Upper lobe of left lung (tissue), 6 donors: ENCODE results near the gene MYLK4. TPM values are rescaled to one million over a fixed set of nuclear protein-coding genes. Genes with fewer than 3 reads are reported as not detected.

Experiments used
- ATAC-seq, 2 donors: fragments of 200-7000 bp; cut with Tn5 transposase; one replicate each; pipeline ENCODE4 v1.9.1; 2022; ENCODE audit warnings: mild to moderate bottlenecking in 2 of 2, moderate library complexity in 2 of 2; ENCODE audit not compliant: low FRiP score in 2 of 2
- DNase-seq, 2 donors: peaks; one replicate each; pipeline ENCODE4 v3.0.0-alpha.2; 2019 to 2020
- H3K27ac ChIP-seq, 4 donors: fragments of 200-600 bp; sonication (generic); one replicate each; pipeline ENCODE4 v1.5.1; 2016 to 2019
- H3K27me3 ChIP-seq, 4 donors: fragments of 200-600 bp; sonication (generic); one replicate each; pipeline ENCODE4 v1.5.1; 2017 to 2019
- H3K36me3 ChIP-seq, 4 donors: fragments of 200-600 bp; sonication (generic); one replicate each; pipeline ENCODE4 v1.5.1; 2016 to 2019
- H3K4me1 ChIP-seq, 4 donors: fragments of 200-600 bp; sonication (generic); one replicate each; pipeline ENCODE4 v1.5.1; 2018 to 2019
- H3K4me3 ChIP-seq, 4 donors: fragments of 200-600 bp; sonication (generic); one replicate each; pipeline ENCODE4 v1.5.1; 2017 to 2019; ENCODE audit warnings: mild to moderate bottlenecking in 2 of 4, moderate library complexity in 1 of 4
- H3K9me3 ChIP-seq, 4 donors: fragments of 200-600 bp; sonication (generic); one replicate each; pipeline ENCODE4 v1.5.1; 2018 to 2019
- CTCF ChIP-seq, 6 experiments: fragments of 450-650 bp in 4 of 6; fragments of 200-600 bp in 2 of 6; sonication (generic) in 2 of 6; IDR thresholded peaks; one replicate each; pipeline ENCODE4 v1.5.1; 2016 to 2019; ENCODE audit warnings: antibody characterized with exemption in 6 of 6
- EP300 ChIP-seq, 4 donors: sonication (generic); formaldehyde crosslinking; IDR thresholded peaks; one replicate each; pipeline ENCODE4 v1.5.1; 2017; ENCODE audit warnings: antibody characterized with exemption in 4 of 4, control low read depth in 2 of 4
- POLR2A ChIP-seq, 4 donors: fragments of 450-650 bp; IDR thresholded peaks; one replicate each; pipeline ENCODE4 v1.5.1; 2016 to 2017; ENCODE audit warnings: antibody characterized with exemption in 4 of 4, mild to moderate bottlenecking in 2 of 4
- POLR2AphosphoS5 ChIP-seq, 2 donors: sonication (generic); formaldehyde crosslinking; IDR thresholded peaks; one replicate each; pipeline ENCODE4 v1.5.1; 2017; ENCODE audit warnings: antibody characterized with exemption in 2 of 2
- WGBS, 2 donors: methylation state at CpG; one replicate each; pipeline ENCODE4 v1.1.5; 2017 to 2018; 5-methylcytosine and 5-hydroxymethylcytosine counted together
- total RNA-seq, 6 donors: library from RNA; depleted of rRNA in 4 of 6; stranded (reverse); fragments of >200 nt in 4 of 6; gene quantifications; one replicate each; pipeline versions ENCODE4 v1.1.0 to v1.2.1, GENCODE V29; 2016 to 2021
- donor health status: DM: no; HTN: no; CAD: no; lungs with moderate emphysema.
- donor health status: DM: no; HTN: yes; CAD: no; lungs with severe emphysema.

The MYLK4 gene
- total RNA-seq, 6 donors from 2014 or later = 0.64 to 2.6 (median 1.2) TPM

DNA sequence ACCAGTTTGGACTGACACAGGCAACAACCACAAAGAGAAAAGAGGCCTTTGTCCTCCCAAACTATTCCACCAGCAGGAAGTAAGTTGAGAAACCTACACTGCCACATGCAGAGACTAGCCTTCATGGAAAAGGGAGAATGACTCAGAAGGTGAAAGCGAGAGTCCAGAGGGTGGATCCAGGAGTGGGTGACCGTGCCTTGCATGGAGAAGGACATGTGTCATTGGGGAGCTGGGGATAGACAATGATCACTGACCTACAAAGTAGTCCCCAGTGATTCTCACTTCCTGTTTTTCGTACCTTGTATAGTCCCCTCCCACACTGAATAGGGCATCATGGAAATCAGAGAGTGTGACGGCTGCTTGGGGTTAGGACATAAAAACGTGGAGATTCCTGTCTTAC, 91.9 kb downstream of the MYLK4 start:
- H3K4me1 ChIP-seq = no peaks in the 10 kb centered on the region
- DNase-seq = no peak
- WGBS, 2 donors = 66 to 80% methylated on average over 5 of the region's 5 CpGs
- no peak overlapping the region for H3K4me3 ChIP-seq
- peak in 1 of 2 donors; percentile 29 for ATAC-seq
- H3K36me3 ChIP-seq = no peaks in the 10 kb centered on the region
- no peak for TF ChIP-seq POLR2AphosphoS5 (IDR thresholded peaks at IDR 0.05)
- H3K27me3 ChIP-seq = no peaks in the 10 kb centered on the region
- no peaks in the 10 kb centered on the region for H3K9me3 ChIP-seq
- H3K27ac ChIP-seq = no peak overlapping the region

DNA sequence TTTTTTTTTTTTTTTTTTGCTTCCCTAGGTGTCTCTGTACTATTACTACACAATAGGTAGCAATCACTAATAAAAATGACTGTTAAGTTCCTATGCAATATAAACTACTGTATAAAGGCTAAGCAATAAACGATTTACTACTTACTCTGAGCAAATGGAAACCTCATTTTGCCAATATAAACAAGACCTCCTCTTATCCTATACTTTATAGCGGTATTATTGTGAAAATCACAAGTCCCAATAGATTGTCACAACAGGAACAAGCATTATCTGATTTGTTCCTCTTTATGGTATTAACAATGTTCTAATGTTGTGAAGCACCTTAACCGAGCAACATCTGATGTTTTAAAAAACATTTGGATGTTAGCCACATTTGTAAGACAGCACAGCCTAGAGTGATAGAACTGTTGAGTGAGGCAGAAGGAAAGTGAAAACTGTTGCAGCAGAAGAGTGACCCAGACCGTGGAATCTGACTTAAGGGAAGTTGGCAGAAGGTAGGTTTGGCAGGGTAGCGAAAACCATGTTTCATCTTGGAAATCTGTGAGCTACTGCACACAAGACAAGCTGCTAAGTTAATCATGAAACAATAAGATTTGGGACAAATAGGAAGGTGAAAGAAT, 94.2 kb downstream of the MYLK4 start:
- DNase-seq = no peak
- H3K4me3 ChIP-seq = no peak overlapping the region
- ATAC-seq = no peak

DNA sequence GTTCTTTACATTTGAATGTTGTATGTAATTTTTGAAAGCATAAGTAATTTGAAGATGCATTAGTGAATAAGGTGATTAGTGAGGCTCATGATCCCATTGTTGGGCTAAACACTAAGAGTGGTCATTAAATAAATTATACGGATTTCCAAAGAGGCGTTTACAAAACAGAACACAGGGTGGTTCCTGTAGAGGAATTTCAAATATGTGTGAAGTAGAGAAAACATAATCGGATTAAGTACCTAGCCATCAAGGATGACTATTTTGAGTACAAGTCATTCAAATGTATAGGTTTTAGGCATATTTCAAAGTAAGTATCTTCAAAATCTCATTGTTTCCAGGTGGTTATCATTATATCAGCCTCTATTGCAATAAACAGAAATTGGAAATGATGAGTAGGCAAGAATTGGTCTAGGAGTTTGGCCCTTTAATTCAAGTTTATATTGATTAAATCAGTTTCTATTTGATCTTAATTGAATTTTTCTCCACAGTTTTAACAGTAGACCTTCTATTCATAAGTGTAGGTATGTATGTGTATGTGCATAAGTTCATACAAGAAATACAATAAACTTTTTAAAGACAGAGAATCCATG, 94.8 kb downstream of the MYLK4 start:
- WGBS, 2 donors = 62 to 69% methylated on average over 3 of the region's 3 CpGs
- TF ChIP-seq POLR2A (IDR thresholded peaks at IDR 0.05) (no peak), POLR2AphosphoS5 (IDR thresholded peaks at IDR 0.05) (no peak), CTCF (IDR thresholded peaks at IDR 0.05) (no peak), EP300 (IDR thresholded peaks at IDR 0.05) (no peak)
- ATAC-seq (no peak), DNase-seq (no peak)
- Histone ChIP-seq H3K27ac (no peak overlapping the region), H3K4me3 (no peak overlapping the region), H3K36me3 (no peaks in the 10 kb centered on the region), H3K4me1 (no peaks in the 10 kb centered on the region), H3K9me3 (no peaks in the 10 kb centered on the region), H3K27me3 (no peaks in the 10 kb centered on the region)

More for the DNA sequence above, 94.2 kb downstream of the MYLK4 start:
- Histone ChIP-seq H3K27me3 (no peaks in the 10 kb centered on the region), H3K9me3 (no peaks in the 10 kb centered on the region), H3K36me3 (no peaks in the 10 kb centered on the region), H3K4me1 (no peaks in the 10 kb centered on the region), H3K27ac (no peak overlapping the region)
- 62 to 68% methylated on average over 5 of the region's 5 CpGs for WGBS, 2 donors
- TF ChIP-seq POLR2A (IDR thresholded peaks at IDR 0.05) = no peak
- TF ChIP-seq CTCF (IDR thresholded peaks at IDR 0.05) = no peak
- TF ChIP-seq POLR2AphosphoS5 (IDR thresholded peaks at IDR 0.05) = no peak
- TF ChIP-seq EP300 (IDR thresholded peaks at IDR 0.05) = no peak

DNA sequence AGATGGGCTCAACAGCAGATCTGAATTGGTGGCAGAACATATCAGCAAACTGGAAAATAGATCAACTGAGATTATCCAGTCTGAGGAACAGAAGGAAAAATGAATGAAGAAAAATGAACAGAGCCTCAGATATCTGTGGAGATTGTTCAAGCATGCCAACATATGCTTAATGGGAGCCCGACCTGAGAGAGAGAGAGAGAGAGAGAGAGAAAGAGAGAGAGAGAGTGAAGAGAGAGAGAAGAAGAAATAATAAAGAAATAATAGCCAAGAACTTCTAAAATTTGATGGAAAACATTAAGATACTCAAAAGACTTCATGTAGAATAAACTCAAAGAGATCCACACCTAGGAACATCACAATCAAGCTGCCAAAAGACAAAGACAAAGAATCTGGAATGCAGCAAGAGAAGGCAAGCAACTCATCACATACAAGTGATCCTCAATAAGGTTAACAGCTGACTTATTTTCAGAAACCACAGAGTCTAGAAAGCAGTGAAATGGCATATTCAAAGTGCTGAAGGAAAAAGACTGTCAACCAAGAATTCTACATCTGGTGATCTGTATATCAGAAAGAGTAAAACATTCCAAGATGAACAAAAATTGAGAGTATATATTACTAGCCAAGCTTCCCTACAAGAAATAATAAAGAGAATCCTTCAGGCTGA, 97.2 kb downstream of the MYLK4 start:
- no peak for ATAC-seq
- no peak for DNase-seq
- no peaks in the 10 kb centered on the region for H3K36me3 ChIP-seq
- no peaks in the 10 kb centered on the region for H3K4me1 ChIP-seq
- no peak for TF ChIP-seq POLR2A (IDR thresholded peaks at IDR 0.05)
- TF ChIP-seq EP300 (IDR thresholded peaks at IDR 0.05) = no peak
- TF ChIP-seq CTCF (IDR thresholded peaks at IDR 0.05) = no peak
- TF ChIP-seq POLR2AphosphoS5 (IDR thresholded peaks at IDR 0.05) = no peak
- WGBS, 2 donors = 86% methylated on average over 1 of the region's 1 CpG
- H3K4me3 ChIP-seq = no peak overlapping the region
- H3K27me3 ChIP-seq = no peaks in the 10 kb centered on the region
- no peaks in the 10 kb centered on the region for H3K9me3 ChIP-seq
- no peak overlapping the region for H3K27ac ChIP-seq

GRCh38 chr6:2652611-2653010, 98.1 kb downstream of the MYLK4 start:
- ATAC-seq (no peak), DNase-seq (no peak)
- Histone ChIP-seq H3K36me3 (no peaks in the 10 kb centered on the region), H3K9me3 (no peaks in the 10 kb centered on the region), H3K27ac (no peak overlapping the region), H3K4me1 (no peaks in the 10 kb centered on the region), H3K4me3 (no peak overlapping the region), H3K27me3 (no peaks in the 10 kb centered on the region)
- WGBS, 2 donors = 57 to 91% methylated on average over 3 of the region's 3 CpGs
- TF ChIP-seq CTCF (IDR thresholded peaks at IDR 0.05) = no peak
- no peak for TF ChIP-seq EP300 (IDR thresholded peaks at IDR 0.05)
- TF ChIP-seq POLR2A (IDR thresholded peaks at IDR 0.05) = no peak
